NT2/D1 (cell line): Measurements from ENCODE around the gene PALD1.
"Not testable (repeated sequence)": the region's sequence is repeated elsewhere in the genome, so short reads cannot be mapped to it uniquely, and the experiment has no call there.

ENCODE experiments used
- DNase-seq: peaks from one replicate; pipeline ENCODE4 v3.0.0-alpha.2; 2011; ENCODE audit warnings: low read depth, low spot score
- H3K27me3 ChIP-seq: 2 replicates; pipeline ENCODE4 v1.6.0; 2011; ENCODE audit warnings: mild to moderate bottlenecking; ENCODE audit not compliant: insufficient read length, insufficient read depth
- H3K36me3 ChIP-seq: 2 replicates; pipeline ENCODE4 v1.6.1; 2011; ENCODE audit warnings: mild to moderate bottlenecking, low read length, mixed read lengths; ENCODE audit not compliant: insufficient read depth, insufficient read length
- H3K4me1 ChIP-seq: 2 replicates; pipeline ENCODE4 v1.5.1; 2011; ENCODE audit not compliant: insufficient read depth, insufficient read length
- H3K4me3 ChIP-seq: 2 replicates; pipeline ENCODE4 v1.5.1; 2011; ENCODE audit warnings: low read depth; ENCODE audit not compliant: insufficient read length
- H3K9ac ChIP-seq: 2 replicates; pipeline ENCODE4 v1.6.0; 2011; ENCODE audit warnings: low read depth; ENCODE audit not compliant: insufficient read length
- H3K9me3 ChIP-seq: 2 replicates; pipeline ENCODE4 v1.5.1; 2011; ENCODE audit warnings: mild to moderate bottlenecking, low read length; ENCODE audit not compliant: insufficient read depth
- SUZ12 ChIP-seq: IDR thresholded peaks from 2 replicates; pipeline ENCODE4 v1.6.1; 2011; ENCODE audit not compliant: insufficient read length, insufficient read depth; ENCODE audit errors: extremely low read depth
- YY1 ChIP-seq: IDR thresholded peaks from 2 replicates; pipeline ENCODE4 v1.6.1; 2011; ENCODE audit not compliant: insufficient read length, insufficient read depth
- ZNF274 ChIP-seq: IDR thresholded peaks from 2 replicates; pipeline ENCODE4 v1.6.1; 2011; ENCODE audit warnings: mild to moderate bottlenecking, low read depth, low read length

PALD1 gene

DNA sequence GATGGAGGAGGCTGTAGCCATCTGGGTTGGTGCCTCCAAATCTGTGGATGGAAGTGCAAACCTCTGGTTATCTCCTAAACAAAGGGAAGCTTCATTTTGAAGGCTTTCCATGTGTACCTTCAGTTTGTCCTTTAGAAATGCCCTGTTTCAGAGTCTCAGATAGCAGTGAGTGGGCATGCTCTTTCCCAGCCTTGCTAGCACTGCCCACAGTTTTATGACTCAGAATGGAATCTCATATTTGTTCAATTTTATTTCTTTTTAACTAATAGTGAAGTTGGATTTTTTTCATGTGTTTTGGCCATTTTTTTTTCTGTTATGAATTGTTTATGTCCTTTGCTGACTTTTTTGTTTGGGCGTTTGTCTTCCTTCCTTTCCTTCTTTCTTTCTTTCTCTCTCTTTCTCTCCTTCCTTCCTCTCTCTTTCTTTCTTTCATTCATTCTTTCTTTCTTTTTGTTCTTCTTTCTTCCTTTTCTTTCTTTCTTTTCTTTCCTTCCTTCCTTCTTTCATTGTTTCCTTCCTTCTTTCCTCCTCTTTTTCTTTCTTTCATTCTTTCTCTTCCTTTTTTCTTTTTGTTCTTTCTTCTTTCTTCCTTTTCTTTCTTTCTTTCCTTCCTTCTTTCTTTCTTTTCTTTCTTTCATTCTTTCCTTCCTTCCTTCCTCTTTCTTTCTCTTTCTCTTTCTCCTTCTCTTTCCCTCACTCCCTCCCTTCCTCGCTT lies 98.4 kb downstream of the PALD1 start:
- TF ChIP-seq SUZ12 (no peak), YY1 (no peak), ZNF274 (no peak)
- H3K4me3 ChIP-seq: no peak overlapping the region

DNA sequence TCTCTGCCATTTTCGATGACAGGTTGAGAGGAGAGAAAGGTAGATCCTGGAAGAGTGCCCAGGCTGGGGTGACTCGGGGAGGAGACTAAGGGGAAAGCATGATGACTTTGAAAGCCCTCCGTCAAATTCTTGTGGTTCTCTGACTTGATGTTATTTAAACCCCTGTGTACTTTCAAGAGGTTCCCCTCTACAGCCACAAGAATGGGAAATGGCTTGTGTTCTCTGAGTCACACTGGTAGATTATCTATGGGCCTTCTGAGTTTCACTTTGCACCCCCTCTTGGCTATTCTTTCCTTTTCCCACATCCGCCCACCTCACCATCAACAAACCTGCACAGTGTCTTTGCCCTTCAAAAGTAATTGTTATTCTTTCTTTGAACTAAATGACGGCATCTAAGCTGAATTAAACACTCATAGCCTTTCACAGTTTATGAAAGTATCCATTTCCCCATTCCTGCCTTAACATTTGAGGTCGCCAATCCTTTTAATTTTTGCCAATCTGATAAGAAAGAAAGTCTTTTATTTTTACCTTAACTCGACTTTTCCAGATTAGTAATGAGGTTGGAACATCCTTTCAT lies 99.9 kb downstream of the PALD1 start:
- no peaks in the 10 kb centered on the region for H3K36me3 ChIP-seq
- DNase-seq: no peak
- H3K9me3 ChIP-seq: no peaks in the 10 kb centered on the region
- TF ChIP-seq SUZ12: no peak
- no peak for TF ChIP-seq YY1
- no peak for TF ChIP-seq ZNF274
- no peak overlapping the region for H3K4me3 ChIP-seq
- H3K4me1 ChIP-seq: peaks cover 10% of the 10 kb centered on the region
- H3K9ac ChIP-seq: no peak overlapping the region
- no peaks in the 10 kb centered on the region for H3K27me3 ChIP-seq

More for the DNA sequence above, 98.4 kb downstream of the PALD1 start:
- Histone ChIP-seq H3K27me3 (no peaks in the 10 kb centered on the region), H3K4me1 (peaks cover 10% of the 10 kb centered on the region), H3K36me3 (no peaks in the 10 kb centered on the region), H3K9ac (no peak overlapping the region), H3K9me3 (no peaks in the 10 kb centered on the region)
- no peak for DNase-seq

- Histone ChIP-seq H3K4me1 (peaks cover 10% of the 10 kb centered on the region), H3K4me3 (no peak overlapping the region), H3K9ac (no peak overlapping the region), H3K27me3 (no peaks in the 10 kb centered on the region), H3K36me3 (no peaks in the 10 kb centered on the region), H3K9me3 (no peaks in the 10 kb centered on the region)
- DNase-seq: no peak
- TF ChIP-seq ZNF274: no peak
- TF ChIP-seq SUZ12: no peak
- no peak for TF ChIP-seq YY1
Measured at GRCh38 chr10:70579234-70580002, 100.9 kb downstream of the PALD1 start.

DNA sequence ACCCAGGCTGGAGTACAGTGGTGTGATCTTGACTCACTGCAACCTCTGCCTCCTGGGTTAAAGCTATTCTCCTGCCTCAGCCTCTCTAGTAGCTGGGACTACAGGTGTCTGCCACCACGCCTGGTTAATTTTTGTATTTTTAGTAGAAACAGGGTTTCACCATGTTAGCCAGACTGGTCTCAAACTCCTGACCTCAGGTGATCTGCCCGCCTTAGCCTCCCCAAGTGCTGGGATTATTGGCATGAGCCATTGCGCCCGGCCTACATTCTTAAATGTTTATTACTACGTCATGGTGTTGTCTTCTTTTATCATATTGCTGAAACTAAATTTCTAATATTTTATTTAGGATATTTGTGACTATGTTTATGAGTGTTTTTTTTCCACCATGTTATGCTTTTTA lies 102.6 kb downstream of the PALD1 start:
- H3K36me3 ChIP-seq, H3K27me3 ChIP-seq, DNase-seq, H3K9me3 ChIP-seq, H3K9ac ChIP-seq, H3K4me3 ChIP-seq: not testable (repeated sequence)
- H3K4me1 ChIP-seq: peaks cover 11% of the 10 kb centered on the region

- peaks cover 7% of the 10 kb centered on the region for H3K4me1 ChIP-seq
- no peak for TF ChIP-seq YY1
- TF ChIP-seq ZNF274: no peak
- TF ChIP-seq SUZ12: no peak
- DNase-seq: no peak
- no peak overlapping the region for H3K4me3 ChIP-seq
- H3K9me3 ChIP-seq: no peaks in the 10 kb centered on the region
- H3K27me3 ChIP-seq: no peaks in the 10 kb centered on the region
- no peaks in the 10 kb centered on the region for H3K36me3 ChIP-seq
- peak overlapping the region; percentile 32 for H3K9ac ChIP-seq
Measured at GRCh38 chr10:70582793-70583668, 104.5 kb downstream of the PALD1 start.

- H3K9ac ChIP-seq: no peak overlapping the region
- no peak for DNase-seq
- H3K36me3 ChIP-seq: no peaks in the 10 kb centered on the region
- H3K4me3 ChIP-seq: no peak overlapping the region
- peaks cover 7% of the 10 kb centered on the region for H3K4me1 ChIP-seq
- no peaks in the 10 kb centered on the region for H3K9me3 ChIP-seq
- H3K27me3 ChIP-seq: no peaks in the 10 kb centered on the region
- TF ChIP-seq ZNF274: no peak
- TF ChIP-seq SUZ12: no peak
- no peak for TF ChIP-seq YY1
Measured at GRCh38 chr10:70583669-70584037, 105.1 kb downstream of the PALD1 start.

DNA sequence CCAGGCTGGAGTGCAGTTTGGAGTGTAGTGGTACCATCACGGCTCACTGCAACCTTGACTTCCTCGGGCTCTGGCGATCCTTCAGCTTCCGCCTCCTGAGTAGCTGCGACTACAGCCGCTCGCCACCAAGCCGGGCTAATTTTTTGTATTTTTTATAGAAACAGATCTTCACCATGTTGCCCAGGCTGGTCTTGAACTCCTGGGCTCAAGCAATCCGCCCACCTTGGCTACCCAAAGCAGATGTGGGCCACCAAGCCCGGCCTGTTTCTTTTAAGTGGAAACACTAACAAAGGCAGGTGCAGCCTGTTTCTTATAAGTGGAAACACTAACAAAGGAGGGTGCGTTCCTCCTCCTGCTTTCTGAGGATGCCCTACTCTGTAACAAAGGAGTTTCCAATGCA lies 105.8 kb downstream of the PALD1 start:
- no peak for DNase-seq
- Histone ChIP-seq H3K4me3 (no peak overlapping the region), H3K9me3 (no peaks in the 10 kb centered on the region), H3K27me3 (no peaks in the 10 kb centered on the region), H3K9ac (no peak overlapping the region), H3K4me1 (peaks cover 7% of the 10 kb centered on the region), H3K36me3 (no peaks in the 10 kb centered on the region)
- TF ChIP-seq YY1: no peak
- no peak for TF ChIP-seq ZNF274
- TF ChIP-seq SUZ12: no peak
